Stimulated activated memory B cell treated with anti-CD40 and anti-IgM and Interleukin-4, amounts not matched to agents 10 μg/mL and 1 μg/mL and 100 μg/mL, for 72 hours (primary cell): Measurements from ENCODE around the gene GADD45B.
A peak's percentile ranks its signal among the peaks of the same experiment; 100 is the strongest.
"Not testable (repeated sequence)": the region's sequence is repeated elsewhere in the genome, so short reads cannot be mapped to it uniquely, and the experiment has no call there.

Experiments used
- ATAC-seq: fragments of 150-1000 bp; cut with Tn5 transposase; 2 replicates; pipeline ENCODE4 v1.10.0; 2021
- H3K27ac Mint-ChIP-seq: one replicate; pipeline ENCODE4 v1.8.0; 2022; ENCODE audit warnings: mild to moderate bottlenecking, mixed read lengths
- H3K27me3 Mint-ChIP-seq: one replicate; pipeline ENCODE4 v1.8.0; 2022; ENCODE audit warnings: mixed read lengths
- H3K36me3 Mint-ChIP-seq: one replicate; pipeline ENCODE4 v1.8.0; 2022; ENCODE audit warnings: mixed read lengths
- H3K4me1 Mint-ChIP-seq: one replicate; pipeline ENCODE4 v1.8.0; 2022; ENCODE audit warnings: mixed read lengths
- H3K4me3 Mint-ChIP-seq: one replicate; pipeline ENCODE4 v1.8.0; 2022; ENCODE audit warnings: mild to moderate bottlenecking, moderate library complexity, mixed read lengths
- H3K9me3 Mint-ChIP-seq: one replicate; pipeline ENCODE4 v1.8.0; 2022; ENCODE audit warnings: mixed read lengths

Gene GADD45B

GRCh38 chr19:2487090-2487489 lies 11.2 kb downstream of the GADD45B start:
- H3K4me3 Mint-ChIP-seq: peak overlapping the region; percentile 34
- H3K9me3 Mint-ChIP-seq: peaks cover 19% of the 10 kb centered on the region
- peaks cover 43% of the 10 kb centered on the region for H3K27me3 Mint-ChIP-seq
- no peak for ATAC-seq
- peaks cover 59% of the 10 kb centered on the region for H3K4me1 Mint-ChIP-seq
- no peak overlapping the region for H3K27ac Mint-ChIP-seq
- peaks cover 6% of the 10 kb centered on the region for H3K36me3 Mint-ChIP-seq

- Mint-ChIP-seq H3K27ac (no peak overlapping the region), H3K27me3 (peaks cover 51% of the 10 kb centered on the region), H3K36me3 (peaks cover 6% of the 10 kb centered on the region), H3K4me3 (no peak overlapping the region), H3K4me1 (peaks cover 63% of the 10 kb centered on the region), H3K9me3 (peaks cover 13% of the 10 kb centered on the region)
- ATAC-seq: peak; percentile 55
Measured at GRCh38 chr19:2487842-2488241, 11.9 kb downstream of the GADD45B start.

- Mint-ChIP-seq H3K4me1 (peaks cover 63% of the 10 kb centered on the region), H3K4me3 (peak overlapping the region; percentile 54)
- no peak for ATAC-seq
Measured at GRCh38 chr19:2488405-2488941, 12.5 kb downstream of the GADD45B start.

GRCh38 chr19:2488942-2489731 lies 13.2 kb downstream of the GADD45B start:
- Mint-ChIP-seq H3K27ac (no peak overlapping the region), H3K4me3 (peak overlapping the region; percentile 73), H3K4me1 (peaks cover 70% of the 10 kb centered on the region), H3K9me3 (peaks cover 5% of the 10 kb centered on the region), H3K27me3 (peaks cover 64% of the 10 kb centered on the region), H3K36me3 (peaks cover under 1% of the 10 kb centered on the region)
- ATAC-seq: peak; percentile 64

More at GRCh38 chr19:2488405-2488941, 12.5 kb downstream of the GADD45B start:
- Mint-ChIP-seq H3K27me3 (peaks cover 57% of the 10 kb centered on the region), H3K36me3 (peaks cover 6% of the 10 kb centered on the region), H3K9me3 (peaks cover 10% of the 10 kb centered on the region), H3K27ac (no peak overlapping the region)

GRCh38 chr19:2490659-2491058 lies 14.7 kb downstream of the GADD45B start:
- Mint-ChIP-seq H3K27ac (no peak overlapping the region), H3K27me3 (peaks cover 70% of the 10 kb centered on the region), H3K4me1 (peaks cover 70% of the 10 kb centered on the region), H3K4me3 (peak overlapping the region; percentile 26), H3K36me3 (no peaks in the 10 kb centered on the region), H3K9me3 (peaks cover 2% of the 10 kb centered on the region)
- no peak for ATAC-seq

GRCh38 chr19:2491130-2491801 lies 15.3 kb downstream of the GADD45B start:
- no peak overlapping the region for H3K27ac Mint-ChIP-seq
- peaks cover 70% of the 10 kb centered on the region for H3K27me3 Mint-ChIP-seq
- peak overlapping the region; percentile 12 for H3K4me3 Mint-ChIP-seq
- H3K4me1 Mint-ChIP-seq: peaks cover 64% of the 10 kb centered on the region
- ATAC-seq: peak; percentile 49
- no peaks in the 10 kb centered on the region for H3K36me3 Mint-ChIP-seq
- H3K9me3 Mint-ChIP-seq: peaks cover under 1% of the 10 kb centered on the region

- no peak overlapping the region for H3K27ac Mint-ChIP-seq
- no peaks in the 10 kb centered on the region for H3K9me3 Mint-ChIP-seq
- H3K27me3 Mint-ChIP-seq: peaks cover 61% of the 10 kb centered on the region
- H3K4me1 Mint-ChIP-seq: peaks cover 52% of the 10 kb centered on the region
- H3K36me3 Mint-ChIP-seq: no peaks in the 10 kb centered on the region
- ATAC-seq: no peak
- H3K4me3 Mint-ChIP-seq: no peak overlapping the region
Measured at GRCh38 chr19:2492870-2493269, 16.9 kb downstream of the GADD45B start.

- not testable (repeated sequence) for H3K9me3 Mint-ChIP-seq, ATAC-seq, H3K36me3 Mint-ChIP-seq, H3K4me3 Mint-ChIP-seq
- peaks cover 46% of the 10 kb centered on the region for H3K4me1 Mint-ChIP-seq
- H3K27me3 Mint-ChIP-seq: peaks cover 57% of the 10 kb centered on the region
- H3K27ac Mint-ChIP-seq: peak overlapping the region; percentile 37
Measured at GRCh38 chr19:2493448-2493847, 17.5 kb downstream of the GADD45B start.

GRCh38 chr19:2494084-2494446 lies 18.1 kb downstream of the GADD45B start:
- H3K4me1 Mint-ChIP-seq: peaks cover 41% of the 10 kb centered on the region
- peaks cover 57% of the 10 kb centered on the region for H3K27me3 Mint-ChIP-seq
- peak overlapping the region; percentile 37 for H3K27ac Mint-ChIP-seq
- ATAC-seq: peak; percentile 4
- H3K4me3 Mint-ChIP-seq: peak overlapping the region; percentile 83
- H3K36me3 Mint-ChIP-seq: no peaks in the 10 kb centered on the region
- no peaks in the 10 kb centered on the region for H3K9me3 Mint-ChIP-seq

GRCh38 chr19:2494447-2495129 lies 18.7 kb downstream of the GADD45B start:
- Mint-ChIP-seq H3K4me3 (peak overlapping the region; percentile 83), H3K27me3 (peaks cover 51% of the 10 kb centered on the region), H3K36me3 (no peaks in the 10 kb centered on the region), H3K4me1 (peaks cover 37% of the 10 kb centered on the region), H3K9me3 (no peaks in the 10 kb centered on the region), H3K27ac (peak overlapping the region; percentile 37)
- peak; percentile 78 for ATAC-seq

GRCh38 chr19:2495130-2495641 lies 19.3 kb downstream of the GADD45B start:
- H3K27ac Mint-ChIP-seq: no peak overlapping the region
- no peaks in the 10 kb centered on the region for H3K9me3 Mint-ChIP-seq
- peak; percentile 32 for ATAC-seq
- H3K27me3 Mint-ChIP-seq: peaks cover 47% of the 10 kb centered on the region
- peak overlapping the region; percentile 83 for H3K4me3 Mint-ChIP-seq
- no peaks in the 10 kb centered on the region for H3K36me3 Mint-ChIP-seq
- peaks cover 32% of the 10 kb centered on the region for H3K4me1 Mint-ChIP-seq

GRCh38 chr19:2495651-2496316 lies 19.9 kb downstream of the GADD45B start:
- H3K4me3 Mint-ChIP-seq: peak overlapping the region; percentile 56

GRCh38 chr19:2497186-2497585 lies 21.3 kb downstream of the GADD45B start:
- no peak for ATAC-seq
- H3K36me3 Mint-ChIP-seq: no peaks in the 10 kb centered on the region
- no peak overlapping the region for H3K27ac Mint-ChIP-seq
- peaks cover 36% of the 10 kb centered on the region for H3K27me3 Mint-ChIP-seq
- no peak overlapping the region for H3K4me3 Mint-ChIP-seq
- H3K4me1 Mint-ChIP-seq: peaks cover 15% of the 10 kb centered on the region
- no peaks in the 10 kb centered on the region for H3K9me3 Mint-ChIP-seq

More at GRCh38 chr19:2495651-2496316, 19.9 kb downstream of the GADD45B start:
- Mint-ChIP-seq H3K4me1 (peaks cover 29% of the 10 kb centered on the region), H3K27me3 (peaks cover 47% of the 10 kb centered on the region), H3K27ac (peak overlapping the region; percentile 32), H3K36me3 (no peaks in the 10 kb centered on the region), H3K9me3 (no peaks in the 10 kb centered on the region)
- ATAC-seq: no peak

- Mint-ChIP-seq H3K4me1 (peaks cover 13% of the 10 kb centered on the region), H3K36me3 (no peaks in the 10 kb centered on the region), H3K27me3 (peaks cover 11% of the 10 kb centered on the region), H3K27ac (no peak overlapping the region), H3K4me3 (no peak overlapping the region), H3K9me3 (no peaks in the 10 kb centered on the region)
- no peak for ATAC-seq
Measured at GRCh38 chr19:2500156-2500555, 24.2 kb downstream of the GADD45B start.
